HepG2 (cell line): ENCODE measurements around the gene PGM5. TPM values are rescaled to one million over a fixed set of nuclear protein-coding genes. Genes with fewer than 3 reads are reported as not detected.

Experiments used
- ATAC-seq: fragments of 200-7000 bp; cut with Tn5 transposase; 3 replicates; pipeline ENCODE4 v1.9.1; 2020; ENCODE audit warnings: mild to moderate bottlenecking, moderate library complexity
- BruUV-seq: library from RNA; stranded (reverse); fragments of 400-500 nt; replicated peaks from 2 replicates; lab custom pipeline; 2021; lab: Mats Ljungman, UMichigan
- CTCF ChIA-PET: fragments of 300-600 bp; formaldehyde crosslinking; extraction: SDS; loops from one replicate; lab custom pipeline; 2021; ENCODE audit warnings: low total read pairs, inconsistent platforms, low intra/inter-chr PET ratio; lab: Yijun Ruan, JAX
- POLR2A ChIA-PET: fragments of 350-600 bp; sonication (Branson Sonifier 250); formaldehyde crosslinking; loops from one replicate; lab custom pipeline; 2020; ENCODE audit warnings: antibody characterized with exemption, inconsistent platforms; lab: Yijun Ruan, JAX
- DNase-seq: peaks from one replicate; pipeline ENCODE4 v3.0.0-alpha.2; 2015; ENCODE audit warnings: low spot score
- FAIRE-seq: peaks from 3 replicates; lab custom pipeline; 2011; peaks lifted over from hg19 to GRCh38; lab: Jason Lieb, UNC
- H2AFZ ChIP-seq: one replicate; pipeline ENCODE4 v1.6.1; 2011; ENCODE audit warnings: low read length, inconsistent platforms
- H3K27ac ChIP-seq: fragments of 300-600 bp; 3 replicates; pipeline ENCODE4 v1.8.0; 2011; ENCODE audit warnings: mixed run types, mild to moderate bottlenecking, mixed read lengths, low read length, inconsistent platforms; ENCODE audit not compliant: insufficient read depth; ENCODE audit errors: extremely low read length
- H3K27me3 ChIP-seq, 2 experiments: fragments of 200-600 bp in 1 of 2; 2 replicates in 1 of 2; 3 replicates in 1 of 2; pipeline versions ENCODE4 v1.6.0 to v1.8.0; 2011; ENCODE audit warnings: low read length in 2 of 2, mild to moderate bottlenecking in 2 of 2, moderate library complexity in 2 of 2, inconsistent platforms in 1 of 2; ENCODE audit not compliant: insufficient read depth in 2 of 2, control insufficient read depth in 1 of 2
- H3K36me3 ChIP-seq, 2 experiments: fragments of 200-600 bp in 1 of 2; replicated peaks in 1 of 2; 2 replicates in 1 of 2; 3 replicates in 1 of 2; pipeline versions ENCODE4 v1.5.1 to v1.8.0; 2011; ENCODE audit warnings: low read length in 2 of 2, inconsistent platforms in 1 of 2; ENCODE audit not compliant: insufficient read depth in 2 of 2, control insufficient read depth in 1 of 2
- H3K4me1 ChIP-seq: 2 replicates; pipeline ENCODE4 v1.5.1; 2012; ENCODE audit warnings: low read length, inconsistent platforms; ENCODE audit not compliant: insufficient read depth
- H3K4me2 ChIP-seq: 2 replicates; pipeline ENCODE4 v1.6.0; 2011; ENCODE audit warnings: low read depth, low read length, inconsistent platforms
- H3K4me3 ChIP-seq, 3 experiments: fragments of 200-600 bp in 1 of 3; sonication (generic), shearing (Covaris generic) in 1 of 3; replicated peaks in 1 of 3; 2 replicates each; pipeline ENCODE4 v1.5.1; 2011 to 2016; ENCODE audit warnings: low read length in 3 of 3, inconsistent platforms in 2 of 3, low read depth in 2 of 3, mild to moderate bottlenecking in 2 of 3, control low read depth in 1 of 3, mixed read lengths in 1 of 3; ENCODE audit not compliant: insufficient read depth in 1 of 3
- H3K79me2 ChIP-seq: one replicate; pipeline ENCODE4 v1.6.1; 2011; ENCODE audit warnings: low read length, inconsistent platforms; ENCODE audit not compliant: insufficient read depth
- H3K9ac ChIP-seq: 2 replicates; pipeline ENCODE4 v1.6.0; 2011; ENCODE audit warnings: mild to moderate bottlenecking, low read depth, low read length, inconsistent platforms; ENCODE audit not compliant: insufficient read depth
- H3K9me3 ChIP-seq: 2 replicates; pipeline ENCODE4 v1.5.1; 2012; ENCODE audit warnings: mild to moderate bottlenecking, low read length
- H4K20me1 ChIP-seq: 2 replicates; pipeline ENCODE4 v1.6.0; 2011; ENCODE audit warnings: inconsistent platforms, mild to moderate bottlenecking, low read length, moderate library complexity; ENCODE audit not compliant: insufficient read depth
- KAT2B ChIP-seq: fragments of 150-350 bp; IDR thresholded peaks from 2 replicates; pipeline ENCODE4 v1.6.1; 2014; ENCODE audit warnings: low read depth, low read length, borderline replicate concordance
- PRMT3 ChIP-seq: sonication (generic); formaldehyde crosslinking; IDR thresholded peaks from 2 replicates; pipeline ENCODE4 v1.8.1; 2022; ENCODE audit warnings: low read depth, mild to moderate bottlenecking, moderate library complexity, missing genetic modification reagents, borderline replicate concordance
- RCOR2 ChIP-seq: IDR thresholded peaks from 2 replicates; pipeline ENCODE4 v1.6.1; 2016; ENCODE audit warnings: missing biosample characterization, missing genetic modification reagents
- ZBTB38 ChIP-seq: sonication (generic); formaldehyde crosslinking; IDR thresholded peaks from 2 replicates; pipeline ENCODE4 v1.5.1; 2020; ENCODE audit warnings: mild to moderate bottlenecking, missing genetic modification reagents
- WGBS: methylation state at CpG from one replicate; pipeline ENCODE4 v1.1.6; 2017; ENCODE audit warnings: low lambda C conversion rate; 5-methylcytosine and 5-hydroxymethylcytosine counted together
- in situ Hi-C: cut with HindIII; loops from 2 replicates; pipeline ENCODE4 v1.10.0; 2017; ENCODE audit warnings: low pct_unique_long_range_greater_than_20kb; ENCODE audit not compliant: extremely low pct_ligation_motif_present
- intact Hi-C: fragments of 100-400 bp; cut with micrococcal nuclease; formaldehyde crosslinking; loops from one replicate; pipeline ENCODE4 v1.10.0; 2022; ENCODE audit not compliant: unreplicated experiment
- polyA plus RNA-seq, 8 experiments: library from polyadenylated mRNA; depleted of rRNA in 3 of 8; stranded (reverse) in 7 of 8; unstranded in 1 of 8; fragments of >200 nt; fragmentation: Illumina TruSeq in 4 of 8; extraction: Trizol in 4 of 8; gene quantifications; 2 replicates each; pipeline versions ENCODE4 v1.2.1 to v1.2.3, GENCODE V29; 2011 to 2016; ENCODE audit warnings: low read depth in 4 of 8, missing spikeins in 1 of 8, mixed read lengths in 1 of 8; ENCODE audit not compliant: insufficient read depth in 1 of 8
- total RNA-seq, 5 experiments: library from RNA; depleted of rRNA; stranded (reverse); fragments of >200 nt; fragmentation: Illumina TruSeq; extraction: Trizol; gene quantifications; 2 replicates each; pipeline ENCODE4 v1.2.3, GENCODE V29; 2016; ENCODE audit warnings: low read depth in 1 of 5
- TF ChIP-seq, protein P1 (sequence below): sonication (generic); formaldehyde crosslinking; conservative IDR thresholded peaks from 2 replicates; pipeline ENCODE4 v1.8.0; 2022; ENCODE audit warnings: mild to moderate bottlenecking, moderate library complexity, missing genetic modification reagents

Gene PGM5
- total and polyA plus RNA-seq, 2 of the 13 experiments (the other 11 are each of a cell fraction or from before 2014, with no cell fraction given) = not detected

DNA sequence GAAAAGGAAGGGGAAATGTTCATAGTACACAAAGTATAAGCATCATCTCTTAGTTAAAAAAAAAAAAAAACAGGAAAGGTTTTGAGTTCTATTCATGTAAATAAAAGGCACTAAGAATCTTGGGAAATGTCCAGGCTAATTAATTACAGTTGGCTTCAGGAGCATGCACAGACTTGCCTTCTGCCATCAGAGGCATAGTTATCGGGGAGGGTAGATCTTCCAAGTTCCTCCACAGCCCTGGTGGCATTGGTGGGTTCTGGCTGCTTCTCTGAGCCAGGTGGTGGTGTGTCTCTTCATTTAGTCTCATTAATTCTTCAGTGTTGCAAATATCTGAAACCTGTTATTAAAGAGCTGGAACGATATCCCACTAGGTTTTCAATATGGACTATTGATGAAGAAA is 99.0 kb downstream of the PGM5 start:
- H3K9me3 ChIP-seq = no peaks in the 10 kb centered on the region
- DNase-seq = no peak
- no TSS peak for BruUV-seq
- H3K79me2 ChIP-seq = no peaks in the 10 kb centered on the region
- WGBS = 8% methylated on average over 2 of the region's 2 CpGs
- no peaks in the 10 kb centered on the region; a peak in 1 of 5 replicates for H3K27me3 ChIP-seq
- no peaks in the 10 kb centered on the region for H4K20me1 ChIP-seq
- in situ Hi-C loops = no loop called here
- TF ChIP-seq PRMT3 (CRISPR knock-in tag) (no peak), RCOR2 (CRISPR knock-in tag) (no peak), KAT2B (no peak)
- TF ChIP-seq, protein P1, sequence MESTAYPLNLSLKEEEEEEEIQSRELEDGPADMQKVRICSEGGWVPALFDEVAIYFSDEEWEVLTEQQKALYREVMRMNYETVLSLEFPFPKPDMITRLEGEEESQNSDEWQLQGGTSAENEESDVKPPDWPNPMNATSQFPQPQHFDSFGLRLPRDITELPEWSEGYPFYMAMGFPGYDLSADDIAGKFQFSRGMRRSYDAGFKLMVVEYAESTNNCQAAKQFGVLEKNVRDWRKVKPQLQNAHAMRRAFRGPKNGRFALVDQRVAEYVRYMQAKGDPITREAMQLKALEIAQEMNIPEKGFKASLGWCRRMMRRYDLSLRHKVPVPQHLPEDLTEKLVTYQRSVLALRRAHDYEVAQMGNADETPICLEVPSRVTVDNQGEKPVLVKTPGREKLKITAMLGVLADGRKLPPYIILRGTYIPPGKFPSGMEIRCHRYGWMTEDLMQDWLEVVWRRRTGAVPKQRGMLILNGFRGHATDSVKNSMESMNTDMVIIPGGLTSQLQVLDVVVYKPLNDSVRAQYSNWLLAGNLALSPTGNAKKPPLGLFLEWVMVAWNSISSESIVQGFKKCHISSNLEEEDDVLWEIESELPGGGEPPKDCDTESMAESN (CRISPR knock-in tag) = no peak
- no peak for ATAC-seq
- intact Hi-C loops = no loop called here
- no peak overlapping the region for H2AFZ ChIP-seq
- H3K4me1 ChIP-seq = no peaks in the 10 kb centered on the region
- no peak overlapping the region for H3K27ac ChIP-seq
- no peak overlapping the region for H3K4me3 ChIP-seq
- no peak overlapping the region for H3K9ac ChIP-seq
- FAIRE-seq = no peak
- H3K4me2 ChIP-seq = no peak overlapping the region
- CTCF ChIA-PET = no interaction called here
- POLR2A ChIA-PET = no interaction called here
- H3K36me3 ChIP-seq = no peaks in the 10 kb centered on the region

DNA sequence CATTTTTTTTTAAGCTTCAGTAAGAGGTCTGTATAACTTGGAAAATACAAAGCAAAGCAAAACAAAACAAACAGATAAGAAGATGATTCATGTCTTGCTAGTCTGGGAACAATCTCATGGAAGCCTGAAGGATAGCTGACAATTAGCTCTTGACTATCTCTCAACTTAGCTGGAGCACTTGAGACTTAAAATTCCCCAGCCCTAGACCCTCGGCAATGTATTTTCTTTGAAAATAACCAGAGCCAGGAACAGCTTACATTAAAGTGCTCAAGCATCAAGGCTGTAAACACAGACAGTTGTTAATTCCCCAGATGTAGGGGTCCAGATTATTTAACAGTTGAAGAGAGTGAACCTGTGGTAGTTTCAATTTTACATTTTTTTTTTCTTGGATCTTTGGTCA is 101.4 kb downstream of the PGM5 start:
- Histone ChIP-seq H3K27me3 (no peaks in the 10 kb centered on the region), H4K20me1 (no peaks in the 10 kb centered on the region), H3K4me2 (no peak overlapping the region), H3K36me3 (no peaks in the 10 kb centered on the region), H3K9ac (no peak overlapping the region), H3K4me1 (no peaks in the 10 kb centered on the region), H3K79me2 (no peaks in the 10 kb centered on the region), H3K27ac (no peak overlapping the region)
- BruUV-seq = no TSS peak
- in situ Hi-C loops = no loop called here
- intact Hi-C loops = no loop called here
- ATAC-seq (no peak), FAIRE-seq (no peak)
- 0% methylated on average over 1 of the region's 1 CpG for WGBS
- POLR2A ChIA-PET = no interaction called here
- CTCF ChIA-PET = no interaction called here
- no peak for TF ChIP-seq ZBTB38 (CRISPR knock-in tag)
- TF ChIP-seq, all 625 proteins: peak for 0
- Histone ChIP-seq H3K9me3 (no peaks in the 10 kb centered on the region), H3K4me3 (no peak overlapping the region), H2AFZ (no peak overlapping the region)
- DNase-seq = no peak
